GM23248 (cell line): Measurements from ENCODE around the gene LAMP1.

Source experiments
- EZH2 ChIP-seq: fragments of 200-600 bp; sonication (generic); IDR thresholded peaks from 2 replicates; pipeline ENCODE4 v1.6.1; 2018; ENCODE audit warnings: antibody characterized with exemption, mild to moderate bottlenecking; ENCODE audit not compliant: insufficient read depth, poor library complexity, severe bottlenecking
- EZH2phosphoT487 ChIP-seq: fragments of 200-600 bp; sonication (generic); IDR thresholded peaks from 2 replicates; pipeline ENCODE4 v1.6.1; 2018; ENCODE audit warnings: antibody characterized with exemption, moderate library complexity, mild to moderate bottlenecking, low read depth; ENCODE audit not compliant: insufficient read depth

DNA sequence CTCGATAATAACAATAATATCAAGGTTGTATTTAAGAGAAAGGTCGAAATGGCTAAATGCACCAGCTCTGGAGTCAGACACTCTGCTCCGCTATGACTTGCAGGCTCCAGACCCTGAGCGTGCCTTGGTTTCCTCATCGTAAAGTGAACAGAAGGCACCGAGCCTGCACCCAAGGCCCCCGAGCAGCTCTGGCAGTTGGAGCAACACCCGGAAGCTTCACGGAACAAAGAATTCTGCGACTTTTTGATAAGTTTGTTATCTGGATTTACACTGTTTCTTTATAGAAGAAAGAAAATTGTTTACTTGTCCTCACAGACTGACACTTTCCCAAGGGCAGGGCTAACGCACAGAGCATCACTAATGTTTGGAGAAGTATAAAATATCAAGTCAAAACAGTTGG lies 62.5 kb downstream of the LAMP1 start:
- no peak for TF ChIP-seq EZH2
- no peak for TF ChIP-seq EZH2phosphoT487
